K562 (cell line): ENCODE measurements around the gene MCC. TPM values are rescaled to one million over a fixed set of nuclear protein-coding genes. Genes with fewer than 3 reads are reported as not detected.

Experiments used
- ATAC-seq: fragments of 200-7000 bp; cut with Tn5 transposase; 3 replicates; pipeline ENCODE4 v1.9.1; 2020; ENCODE audit warnings: moderate library complexity
- BruUV-seq: library from RNA; stranded (reverse); fragments of 400-500 nt; replicated peaks from 2 replicates; lab custom pipeline; 2021; lab: Mats Ljungman, UMichigan
- CTCF ChIA-PET: fragments of 300-600 bp; formaldehyde crosslinking; extraction: SDS; loops from one replicate; lab custom pipeline; 2021; ENCODE audit warnings: low intra/inter-chr PET ratio; lab: Yijun Ruan, JAX
- POLR2A ChIA-PET: fragments of 300-600, 350-650 bp; sonication (Branson Sonifier 250); formaldehyde crosslinking; extraction: SDS; loops from one replicate; lab custom pipeline; 2021; ENCODE audit warnings: antibody characterized with exemption, inconsistent platforms; lab: Yijun Ruan, JAX
- DNase-seq, 4 experiments: peaks; one replicate each; pipeline versions ENCODE4 v3.0.0 to v3.0.0-alpha.2; 2011 to 2018; ENCODE audit warnings: low spot score in 3 of 4, mixed read lengths in 3 of 4; ENCODE audit errors: extremely low read depth in 1 of 4
- FAIRE-seq: peaks from 2 replicates; lab custom pipeline; 2011; peaks lifted over from hg19 to GRCh38; lab: Jason Lieb, UNC
- H2AFZ ChIP-seq: 2 replicates; pipeline ENCODE4 v1.6.0; 2011; ENCODE audit warnings: low read depth, low read length, control low read depth, inconsistent platforms
- H3K27ac ChIP-seq: fragments of 200-600 bp; 3 replicates; pipeline ENCODE4 v1.8.0; 2011; ENCODE audit warnings: low read depth, mild to moderate bottlenecking, control low read depth, inconsistent platforms, low read length, moderate library complexity, mixed read lengths; ENCODE audit errors: extremely low read depth
- H3K27me3 ChIP-seq, 2 experiments: fragments of 300-600 bp in 1 of 2; 2 replicates in 1 of 2; 3 replicates in 1 of 2; pipeline versions ENCODE4 v1.6.0 to v1.8.0; 2011; ENCODE audit warnings: inconsistent platforms in 2 of 2, low read length in 2 of 2, mild to moderate bottlenecking in 1 of 2, mixed read lengths in 1 of 2, moderate library complexity in 1 of 2; ENCODE audit not compliant: control insufficient read depth in 2 of 2, insufficient read depth in 2 of 2
- H3K36me3 ChIP-seq: fragments of 300-600 bp; 3 replicates; pipeline ENCODE4 v1.8.0; 2011; ENCODE audit warnings: mild to moderate bottlenecking, low read length, inconsistent platforms; ENCODE audit not compliant: control insufficient read depth, insufficient read depth
- H3K4me1 ChIP-seq, 2 experiments: fragments of 200-600 bp in 1 of 2; replicated peaks in 1 of 2; 2 replicates in 1 of 2; 3 replicates in 1 of 2; pipeline versions ENCODE4 v1.5.1 to v1.8.0; 2011; ENCODE audit warnings: inconsistent platforms in 2 of 2, low read length in 2 of 2, mild to moderate bottlenecking in 1 of 2, mixed read lengths in 1 of 2, moderate library complexity in 1 of 2; ENCODE audit not compliant: control insufficient read depth in 2 of 2, insufficient read depth in 2 of 2
- H3K4me2 ChIP-seq: 2 replicates; pipeline ENCODE4 v1.6.1; 2011; ENCODE audit warnings: low read length, control low read depth, inconsistent platforms, mixed read lengths; ENCODE audit not compliant: insufficient read depth
- H3K4me3 ChIP-seq: fragments of 200-600 bp; sonication (generic), shearing (Covaris generic); 2 replicates; pipeline ENCODE4 v1.5.1; 2016; ENCODE audit warnings: control low read depth, inconsistent platforms
- H3K79me2 ChIP-seq: fragments of 200-600 bp; 3 replicates; pipeline ENCODE4 v1.8.0; 2011; ENCODE audit warnings: low read length, inconsistent platforms; ENCODE audit not compliant: control insufficient read depth, insufficient read depth
- H3K9ac ChIP-seq, 2 experiments: 2 replicates each; pipeline versions ENCODE4 v1.6.0 to v1.6.1; 2011; ENCODE audit warnings: low read depth in 2 of 2, low read length in 2 of 2, control low read depth in 1 of 2, inconsistent platforms in 1 of 2, mild to moderate bottlenecking in 1 of 2, mixed read lengths in 1 of 2; ENCODE audit not compliant: insufficient read depth in 1 of 2
- H3K9me1 ChIP-seq: one replicate; pipeline ENCODE4 v1.6.0; 2011; ENCODE audit warnings: inconsistent platforms, mild to moderate bottlenecking, low read length, moderate library complexity; ENCODE audit not compliant: control insufficient read depth, insufficient read depth
- H3K9me3 ChIP-seq: replicated peaks from 2 replicates; pipeline ENCODE4 v1.5.1; 2011; ENCODE audit warnings: low read depth, low read length, inconsistent platforms; ENCODE audit not compliant: control insufficient read depth, insufficient read depth
- H4K20me1 ChIP-seq: replicated peaks from 2 replicates; pipeline ENCODE4 v1.6.1; 2011; ENCODE audit warnings: low read length, inconsistent platforms, mixed read lengths; ENCODE audit not compliant: control insufficient read depth, insufficient read depth
- CCAR2 ChIP-seq: fragments of 200-400 bp; formaldehyde crosslinking; IDR thresholded peaks from 2 replicates; pipeline ENCODE4 v1.6.1; 2017; ENCODE audit warnings: mild to moderate bottlenecking, low read depth, low read length
- CCNT2 ChIP-seq: IDR thresholded peaks from 2 replicates; pipeline ENCODE4 v1.6.1; 2011; ENCODE audit warnings: borderline replicate concordance, low read depth, mild to moderate bottlenecking, moderate library complexity, mixed read lengths, low read length; ENCODE audit not compliant: insufficient read length; ENCODE audit errors: extremely low read depth
- CHD2 ChIP-seq: IDR thresholded peaks from 2 replicates; pipeline ENCODE4 v1.6.1; 2011; ENCODE audit warnings: low read depth, low read length
- ELF4 ChIP-seq: fragments of 450-650 bp; formaldehyde crosslinking; IDR thresholded peaks from 2 replicates; pipeline ENCODE4 v1.4.0; 2022; ENCODE audit warnings: missing genetic modification characterization
- ESRRB ChIP-seq: fragments of 250-450 bp; sonication (Bioruptor Pico); IDR thresholded peaks from 2 replicates; pipeline ENCODE4 v1.5.0; 2020; ENCODE audit warnings: mild to moderate bottlenecking, moderate library complexity, borderline replicate concordance
- HMG20A ChIP-seq: fragments of 450-650 bp; formaldehyde crosslinking; conservative IDR thresholded peaks from 2 replicates; pipeline ENCODE4 v1.4.0; 2020; ENCODE audit warnings: mild to moderate bottlenecking, mixed read lengths
- SETDB1 ChIP-seq: IDR thresholded peaks from one replicate; pipeline ENCODE4 v1.6.1; 2012; ENCODE audit warnings: low read length, control low read depth, inconsistent platforms
- TSC22D4 ChIP-seq: fragments of 450-650 bp; IDR thresholded peaks from 2 replicates; pipeline ENCODE4 v1.6.1; 2016; ENCODE audit warnings: missing genetic modification characterization, missing biosample characterization, control low read depth
- ZFPM2 ChIP-seq: fragments of 250-450 bp; sonication (Bioruptor Pico); IDR thresholded peaks from 2 replicates; pipeline ENCODE4 v1.5.1; 2022; ENCODE audit warnings: mild to moderate bottlenecking
- ZNF263 ChIP-seq: sonication (generic); formaldehyde crosslinking; IDR thresholded peaks from 2 replicates; pipeline ENCODE4 v1.8.0; 2022; ENCODE audit warnings: mild to moderate bottlenecking, missing genetic modification reagents, borderline replicate concordance
- ZNF449 ChIP-seq: fragments of 250-450 bp; sonication (Bioruptor Pico); IDR thresholded peaks from 2 replicates; pipeline ENCODE4 v1.8.0; 2022; ENCODE audit warnings: moderate library complexity, mild to moderate bottlenecking, inconsistent platforms
- ZNF583 ChIP-seq: fragments of 250-450 bp; sonication (Bioruptor Pico); IDR thresholded peaks from 2 replicates; pipeline ENCODE4 v1.4.0; 2020
- WGBS: fragments of 100-300 bp; shearing (Covaris generic); methylation state at CpG from one replicate; pipeline ENCODE4 v1.1.6; 2016; ENCODE audit warnings: low coverage, mixed read lengths; ENCODE audit not compliant: insufficient coverage; ENCODE audit errors: missing lambda C conversion rate; 5-methylcytosine and 5-hydroxymethylcytosine counted together
- in situ Hi-C: fragments of 300-500 bp; cut with MboI; formaldehyde crosslinking; loops from 4 replicates; pipeline ENCODE4 v1.15.0; 2018; ENCODE audit warnings: inconsistent platforms, mixed read lengths
- intact Hi-C: fragments of 100-400 bp; cut with micrococcal nuclease; formaldehyde crosslinking; loops from 2 replicates; pipeline ENCODE4 v1.14.2; 2022
- polyA plus RNA-seq, 8 experiments: library from polyadenylated mRNA; depleted of rRNA in 4 of 8; stranded (reverse) in 5 of 8; unstranded in 3 of 8; fragments of >200 nt; fragmentation: Nextera tagmentation in 2 of 8; fragmentation: Illumina TruSeq in 1 of 8; extraction: Ambion mirVana in 2 of 8; extraction: Trizol in 1 of 8; gene quantifications; 2 replicates each; pipeline versions ENCODE4 v1.2.1 to v1.2.3, GENCODE V29; 2011 to 2014; ENCODE audit warnings: inconsistent platforms in 1 of 8, missing spikeins in 1 of 8
- total RNA-seq, 7 experiments: library from RNA; depleted of rRNA in 6 of 7; stranded (reverse); fragments of >200 nt in 6 of 7; fragmentation: Illumina TruSeq in 2 of 7; extraction: Trizol in 2 of 7; gene quantifications; 2 replicates each; pipeline versions ENCODE4 v1.2.1 to v1.2.3, GENCODE V29; 2011 to 2021; ENCODE audit warnings: low replicate concordance in 1 of 7
- TF ChIP-seq, protein P1 (sequence below): fragments of 250-450 bp; sonication (Bioruptor Pico); IDR thresholded peaks from 2 replicates; pipeline ENCODE4 v1.5.0; 2020; ENCODE audit warnings: mild to moderate bottlenecking

MCC gene
- total and polyA plus RNA-seq, 9 of the 15 experiments (the other 6 are each of a cell fraction or from before 2014, with no cell fraction given), result 0.04 to 0.24 (median 0.06) TPM; not detected in 1

GRCh38 chr5:113523168-113523567 is 34.9 kb upstream of the MCC start:
- no TSS peak for BruUV-seq
- TF ChIP-seq ZFPM2 (no peak), ZNF449 (CRISPR knock-in tag) (no peak), CCAR2 (no peak), ESRRB (CRISPR knock-in tag) (no peak), TSC22D4 (tag) (no peak), CCNT2 (no peak), ZNF583 (CRISPR knock-in tag) (no peak), CHD2 (no peak), HMG20A (CRISPR knock-in tag) (no peak), ELF4 (no peak), ZNF263 (no peak), SETDB1 (no peak)
- TF ChIP-seq, protein P1, sequence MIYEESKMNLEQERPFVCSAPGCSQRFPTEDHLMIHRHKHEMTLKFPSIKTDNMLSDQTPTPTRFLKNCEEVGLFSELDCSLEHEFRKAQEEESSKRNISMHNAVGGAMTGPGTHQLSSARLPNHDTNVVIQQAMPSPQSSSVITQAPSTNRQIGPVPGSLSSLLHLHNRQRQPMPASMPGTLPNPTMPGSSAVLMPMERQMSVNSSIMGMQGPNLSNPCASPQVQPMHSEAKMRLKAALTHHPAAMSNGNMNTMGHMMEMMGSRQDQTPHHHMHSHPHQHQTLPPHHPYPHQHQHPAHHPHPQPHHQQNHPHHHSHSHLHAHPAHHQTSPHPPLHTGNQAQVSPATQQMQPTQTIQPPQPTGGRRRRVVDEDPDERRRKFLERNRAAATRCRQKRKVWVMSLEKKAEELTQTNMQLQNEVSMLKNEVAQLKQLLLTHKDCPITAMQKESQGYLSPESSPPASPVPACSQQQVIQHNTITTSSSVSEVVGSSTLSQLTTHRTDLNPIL, result no peak
- TF ChIP-seq, all 486 proteins: peak for 0
- in situ Hi-C loops (no loop called here), intact Hi-C loops (no loop called here)
- ChIA-PET POLR2A (no interaction called here), CTCF (no interaction called here)
- WGBS, result 90% methylated on average over 2 of the region's 2 CpGs
- no peaks in the 10 kb centered on the region for H3K4me1 ChIP-seq
- H3K9me3 ChIP-seq, result no peaks in the 10 kb centered on the region
- H2AFZ ChIP-seq, result no peak overlapping the region
- no peak overlapping the region for H3K9ac ChIP-seq
- peaks cover 36% of the 10 kb centered on the region; the same call in 2 of the 3 replicates for H3K36me3 ChIP-seq
- H3K4me2 ChIP-seq, result no peak overlapping the region
- H4K20me1 ChIP-seq, result no peaks in the 10 kb centered on the region
- no peak overlapping the region for H3K27ac ChIP-seq
- no peaks in the 10 kb centered on the region for H3K27me3 ChIP-seq
- peaks cover 29% of the 10 kb centered on the region; the same call in 2 of the 3 replicates for H3K79me2 ChIP-seq
- DNase-seq (no peak), FAIRE-seq (no peak), ATAC-seq (no peak)
- no peak overlapping the region for H3K4me3 ChIP-seq
- H3K9me1 ChIP-seq, result no peaks in the 10 kb centered on the region
